GM19468 (cell line): ENCODE results near the gene SATB1.
"Not testable (repeated sequence)": the region's sequence is repeated elsewhere in the genome, so short reads cannot be mapped to it uniquely, and the experiment has no call there.

Source experiments
- ATAC-seq: cut with Tn5 transposase; IDR thresholded peaks from one replicate; pipeline ENCODE4 v1.9.1; 2021; ENCODE audit warnings: mild to moderate bottlenecking, moderate library complexity, moderate number of reproducible peaks; ENCODE audit not compliant: unreplicated experiment; ENCODE audit errors: extremely low read depth

Gene SATB1

DNA sequence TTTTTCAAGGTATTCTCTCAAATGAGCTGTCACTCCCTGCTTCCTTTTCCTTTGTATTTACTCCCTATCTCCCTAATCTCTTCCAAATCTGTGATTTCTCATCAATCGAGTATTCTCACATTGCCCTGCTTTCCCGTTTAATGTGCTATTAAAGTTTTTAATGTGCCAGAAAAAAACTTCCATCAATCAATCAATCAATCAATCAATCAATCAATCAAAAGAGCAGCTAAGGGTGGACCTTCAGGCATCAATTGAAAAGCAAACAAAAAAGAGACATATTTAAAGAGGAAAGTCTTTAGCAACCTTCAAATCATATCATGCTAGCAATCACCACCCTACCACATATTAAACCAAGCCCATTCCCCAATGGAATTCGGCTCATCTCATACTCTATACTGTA, 58.9 kb downstream of the SATB1 start:
- no peak for ATAC-seq

DNA sequence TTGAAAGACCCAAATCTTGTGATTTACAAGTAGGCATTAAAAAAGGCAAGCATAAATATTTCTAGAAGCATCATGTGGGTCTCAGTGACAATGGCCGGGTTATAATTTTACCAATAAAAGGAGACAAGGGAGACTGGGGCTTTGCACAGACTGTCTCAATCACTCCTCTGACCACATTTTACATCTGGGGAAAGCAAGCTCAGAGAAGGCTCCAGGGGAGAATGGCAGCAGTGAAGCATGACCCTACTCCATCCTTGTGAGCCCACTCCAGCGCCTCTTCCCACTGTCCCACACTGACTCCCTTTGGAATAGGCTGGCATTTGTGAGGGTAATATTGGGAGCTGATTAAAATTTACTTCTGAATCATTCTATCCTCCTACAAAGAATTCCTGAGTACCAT, 61.8 kb downstream of the SATB1 start:
- no peak for ATAC-seq

DNA sequence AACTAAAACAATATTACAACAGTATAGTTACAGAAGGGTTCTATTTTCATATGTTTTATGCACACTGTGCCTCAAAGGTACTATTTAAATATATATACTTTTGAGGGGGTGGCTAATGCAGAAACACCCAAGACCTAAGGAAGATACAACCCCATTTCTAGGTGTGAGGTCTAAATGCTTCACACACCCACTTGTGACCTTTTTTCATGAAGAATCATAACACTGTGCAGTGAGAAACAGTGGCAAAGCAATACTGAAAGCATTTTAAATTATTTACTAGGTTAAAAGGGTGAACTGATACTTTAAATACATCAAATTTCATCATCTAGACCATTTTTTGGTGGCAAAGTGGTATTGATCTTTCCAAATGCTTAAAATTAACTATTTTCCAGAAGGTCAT, 67.4 kb downstream of the SATB1 start:
- no peak for ATAC-seq

DNA sequence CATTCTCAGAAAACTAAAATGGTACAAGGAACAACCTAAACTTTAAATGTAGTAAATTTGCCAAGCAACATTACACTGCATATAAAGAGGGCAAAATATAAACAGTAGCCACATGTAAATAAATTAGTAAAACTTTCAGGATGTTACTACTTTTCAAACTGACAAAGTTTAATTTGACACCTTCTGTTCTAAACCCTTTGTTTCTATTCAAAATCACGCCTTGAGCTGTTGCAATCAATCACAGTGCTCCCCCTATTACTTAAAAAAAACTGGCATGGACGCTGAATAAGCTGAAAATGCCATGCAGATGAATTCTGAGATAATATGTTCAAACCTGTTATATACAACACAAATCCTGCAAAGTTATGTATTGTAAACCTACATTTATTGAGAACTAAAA, 69.3 kb downstream of the SATB1 start:
- no peak for ATAC-seq

DNA sequence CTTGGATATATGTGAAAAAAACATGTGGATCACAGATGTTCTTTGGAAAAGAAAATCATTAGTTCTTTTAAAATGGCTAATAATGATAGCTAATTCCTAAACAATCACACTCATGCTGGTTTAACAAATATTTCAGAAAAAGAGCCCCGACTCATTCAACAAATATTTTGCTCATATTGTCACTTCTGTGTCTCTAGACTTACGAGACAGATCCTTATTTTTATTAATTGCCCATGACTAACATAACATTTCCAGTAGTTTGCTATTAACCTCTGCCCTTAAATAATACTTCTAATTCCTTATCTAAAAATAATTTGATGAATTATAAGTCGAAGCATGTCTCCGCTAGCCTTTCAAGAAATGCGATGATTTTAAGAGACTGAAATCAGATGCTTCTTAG, 70.4 kb downstream of the SATB1 start:
- no peak for ATAC-seq

DNA sequence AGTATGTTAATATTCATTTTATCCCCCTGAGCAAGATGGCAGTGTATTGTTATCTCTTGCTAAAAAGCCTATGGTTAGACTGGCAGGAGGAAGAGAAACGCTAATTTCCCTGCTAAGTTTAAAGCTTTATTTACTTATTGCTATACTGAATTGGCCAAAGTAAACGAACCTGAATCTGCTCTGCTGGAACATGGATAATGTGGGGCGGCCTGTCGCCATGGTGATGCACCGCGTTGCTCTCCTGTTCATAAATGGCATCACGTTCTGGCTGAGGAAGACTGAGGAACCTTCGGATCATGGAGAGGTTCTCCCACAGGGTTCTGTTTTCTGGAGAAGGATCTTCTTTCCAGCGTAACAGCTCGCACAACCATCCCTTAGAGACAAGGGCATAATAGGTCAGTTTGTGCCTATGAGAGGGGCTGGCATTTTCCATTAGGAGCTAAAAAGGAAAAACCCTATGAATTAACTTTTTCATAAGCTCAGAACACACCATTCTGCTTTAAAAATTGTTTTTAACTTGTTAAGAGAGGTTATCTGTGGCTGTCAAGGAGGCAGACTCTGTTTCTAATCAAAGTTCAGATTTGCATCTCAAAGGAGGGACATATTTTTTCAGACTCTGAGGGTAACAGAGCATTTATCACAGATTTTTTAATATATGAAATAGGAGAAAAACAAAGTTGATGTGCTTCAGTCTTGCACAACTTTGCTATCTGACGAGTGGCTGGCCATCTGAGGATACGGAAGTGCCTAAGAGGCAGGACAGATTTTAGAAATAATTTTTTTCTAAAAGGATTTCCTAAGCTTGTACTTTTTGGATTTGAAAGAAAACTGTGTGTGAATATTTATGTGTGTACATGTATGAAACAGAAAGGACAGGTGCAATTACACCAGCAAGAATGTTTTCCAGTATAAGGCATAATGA, 73.1 kb downstream of the SATB1 start:
- ATAC-seq = no peak

DNA sequence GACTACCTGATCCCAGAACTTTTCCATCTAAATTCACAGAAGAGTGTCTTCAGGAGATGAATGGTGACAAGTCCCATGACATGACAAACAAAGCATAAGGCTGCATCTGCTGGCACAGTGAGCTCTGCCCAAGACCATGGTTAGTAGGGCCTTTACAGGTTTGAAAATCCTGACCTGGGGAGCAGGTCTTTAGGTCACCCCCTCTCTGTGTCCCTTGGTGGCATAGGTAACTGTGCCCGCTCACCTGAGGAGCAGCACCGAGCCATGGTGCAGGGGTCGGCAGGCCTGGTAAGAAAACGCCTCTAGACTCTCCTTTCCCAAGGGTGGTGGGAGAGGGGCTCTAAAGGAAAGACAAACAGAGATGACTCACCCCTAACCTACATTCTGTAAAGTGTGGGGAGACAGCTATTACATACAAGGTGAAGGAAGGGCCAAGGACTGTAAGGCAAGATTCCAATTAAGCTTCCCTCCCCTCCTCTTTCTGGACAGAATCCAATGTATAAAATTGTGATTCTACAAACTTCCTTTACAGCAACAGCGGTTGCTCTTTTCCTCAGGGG, 74.0 kb downstream of the SATB1 start:
- no peak for ATAC-seq

DNA sequence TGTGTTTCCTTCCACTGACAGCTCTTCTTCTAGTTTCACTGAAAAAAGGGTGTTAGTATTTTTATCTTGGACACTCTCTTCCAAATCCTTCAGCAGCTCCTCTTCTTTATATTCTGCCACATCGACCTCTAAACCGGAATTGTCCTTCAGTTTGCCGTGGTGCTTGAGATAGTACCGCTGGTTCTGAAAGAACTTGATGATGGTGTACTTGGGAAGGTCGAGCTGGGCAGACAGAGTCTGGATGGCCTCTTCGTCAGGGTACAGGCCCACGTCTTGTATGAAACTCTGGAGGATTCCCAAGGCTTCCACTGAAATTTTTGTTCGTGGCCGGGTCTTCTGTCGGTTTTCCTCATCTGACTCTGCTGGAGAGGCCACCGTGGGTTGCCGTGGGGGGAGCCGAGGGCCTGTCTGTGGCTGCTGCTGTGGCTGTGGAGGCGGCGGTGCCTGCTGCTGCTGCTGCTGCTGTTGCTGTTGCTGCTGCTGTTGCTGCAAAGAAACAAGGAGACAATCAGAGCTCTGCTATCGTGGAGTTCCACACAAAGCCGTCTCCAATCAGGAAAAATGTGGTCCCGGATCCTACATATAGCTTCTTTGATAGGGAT, 75.8 kb downstream of the SATB1 start:
- ATAC-seq = no peak

DNA sequence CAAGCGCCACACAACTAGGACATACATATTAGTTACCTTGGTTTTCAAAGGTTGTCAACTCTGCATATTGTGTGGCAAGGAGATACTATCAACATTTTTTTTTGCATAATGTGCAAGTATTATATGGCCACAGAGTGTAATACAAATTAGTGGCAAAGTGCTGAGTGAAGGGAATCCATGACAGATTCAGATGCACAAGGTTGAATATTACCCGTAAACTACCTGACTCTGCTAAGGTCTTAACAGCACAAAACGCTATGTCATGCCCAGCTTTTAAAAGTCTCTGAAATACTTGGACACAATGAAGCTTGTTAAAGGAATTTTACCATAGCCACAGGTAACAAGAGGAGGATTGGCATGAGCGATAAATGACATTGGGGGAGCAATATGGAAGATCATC, 79.0 kb downstream of the SATB1 start:
- ATAC-seq = no peak

DNA sequence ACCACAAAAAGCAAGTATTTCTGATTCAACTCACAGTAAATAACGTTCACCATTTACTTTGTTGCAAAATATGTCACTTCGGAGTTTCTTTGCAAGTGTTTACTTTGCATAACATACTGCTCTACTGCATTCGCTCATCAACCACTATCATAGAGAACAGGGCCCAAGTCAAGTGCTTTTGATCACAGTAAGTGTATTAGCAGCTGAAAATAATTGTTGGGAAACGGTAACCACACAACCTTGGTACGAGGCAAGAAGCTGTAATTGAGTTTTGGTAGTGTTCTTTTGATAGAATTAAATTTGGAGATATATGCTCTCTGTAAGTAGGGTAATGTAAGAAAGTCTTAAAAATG, 80.1 kb downstream of the SATB1 start:
- no peak for ATAC-seq

DNA sequence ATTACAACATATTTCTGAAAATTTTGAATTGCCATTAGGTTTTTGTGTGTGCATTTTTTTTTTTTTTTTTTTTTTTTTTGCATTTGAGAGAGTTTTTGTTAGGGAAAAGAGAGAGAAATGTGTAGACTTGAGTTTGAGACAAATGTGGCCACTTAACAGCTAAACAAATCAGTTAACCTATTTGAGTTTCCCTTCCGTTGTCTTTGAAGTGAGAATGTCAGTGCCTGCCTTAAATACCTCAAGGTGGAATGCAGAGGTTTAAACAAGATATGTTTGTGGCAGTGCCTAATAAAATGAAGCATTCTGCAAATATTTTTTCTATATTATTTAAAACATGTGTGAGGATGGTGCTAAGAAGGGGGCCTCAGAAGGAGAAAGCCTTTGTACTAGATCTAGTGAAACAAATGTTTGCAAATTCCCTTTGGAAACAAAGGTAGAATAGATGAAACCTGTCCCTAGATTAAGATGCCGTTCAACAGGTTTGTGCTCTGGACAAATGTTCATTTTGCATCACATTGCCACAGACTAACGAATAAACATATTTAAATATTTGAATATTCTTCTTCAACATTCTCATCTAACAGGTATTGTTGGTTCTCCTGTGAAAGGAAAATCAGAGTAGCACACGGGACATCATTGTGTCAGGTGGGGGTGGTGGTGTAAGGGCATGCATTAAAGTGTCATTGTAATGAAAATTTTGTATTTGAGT, 80.7 kb downstream of the SATB1 start:
- no peak for ATAC-seq

DNA sequence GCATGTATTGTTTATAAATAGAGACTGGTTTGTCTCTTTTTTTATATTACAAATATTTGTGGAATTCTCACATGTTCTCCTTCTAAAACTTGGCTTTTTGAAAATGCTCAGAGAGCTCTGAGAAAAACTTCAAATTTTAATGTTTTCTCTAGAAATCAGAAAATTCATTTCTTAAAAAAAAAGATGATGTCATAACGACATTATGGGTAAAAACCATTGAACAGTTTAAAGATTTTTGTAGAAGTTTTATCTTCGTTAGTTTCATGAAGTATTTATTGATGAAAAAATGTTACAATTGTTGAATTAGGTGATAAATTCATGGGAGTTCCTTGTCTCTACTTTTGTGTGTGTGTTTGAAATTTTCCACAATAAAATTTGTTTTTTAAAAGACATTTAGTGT, 81.3 kb downstream of the SATB1 start:
- no peak for ATAC-seq

DNA sequence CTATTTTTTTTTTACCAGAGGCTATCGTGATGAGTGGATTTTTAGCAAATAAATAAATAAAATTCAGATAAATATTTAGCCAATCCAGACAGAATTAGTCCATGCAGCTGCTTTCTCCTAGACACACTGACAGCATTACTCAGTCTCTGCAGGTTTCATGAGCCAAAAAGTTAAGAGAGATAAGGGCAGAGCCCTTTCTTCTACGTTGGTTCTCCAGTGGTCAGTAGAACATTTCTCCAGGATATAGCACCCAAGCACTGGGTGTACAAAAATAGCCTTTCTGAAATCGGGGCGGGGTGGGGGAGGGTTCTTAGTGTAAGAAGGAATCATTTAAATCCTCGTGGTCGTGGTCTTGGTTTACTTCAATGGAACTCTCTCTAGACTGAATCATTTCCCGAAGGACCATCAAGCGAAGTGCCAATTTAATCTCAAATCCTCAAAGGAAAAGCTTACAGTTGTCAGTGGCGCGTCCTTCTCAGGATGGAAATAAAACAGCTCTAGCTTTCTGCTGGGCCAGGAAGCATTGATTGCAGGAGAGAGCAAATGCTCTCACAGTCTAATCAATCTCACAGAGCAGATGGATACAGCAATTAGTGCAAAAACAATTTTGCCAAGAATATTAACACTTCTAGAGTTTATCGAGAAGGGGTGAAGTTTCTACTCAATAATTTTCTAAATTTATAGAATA, 86.2 kb downstream of the SATB1 start:
- ATAC-seq = no peak

DNA sequence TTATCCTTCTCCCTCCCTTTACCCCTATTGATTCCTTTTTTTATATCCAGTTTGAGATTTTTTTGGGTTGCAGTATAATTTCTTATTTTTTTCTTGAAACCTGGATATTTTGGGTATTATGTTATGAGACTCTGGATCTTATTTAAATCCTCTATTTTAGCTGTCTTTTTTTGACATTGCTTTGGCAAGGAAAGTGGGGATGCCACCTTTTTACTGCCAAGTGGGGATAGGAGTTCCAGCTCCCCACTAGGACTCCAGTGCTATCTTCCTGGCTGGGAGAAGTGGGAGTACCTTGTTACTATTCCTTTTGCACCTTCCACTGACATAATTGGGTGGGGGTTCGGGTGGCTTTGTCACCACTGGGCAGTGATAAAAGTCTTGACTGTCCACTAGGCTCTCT, 87.9 kb downstream of the SATB1 start:
- no peak for ATAC-seq

DNA sequence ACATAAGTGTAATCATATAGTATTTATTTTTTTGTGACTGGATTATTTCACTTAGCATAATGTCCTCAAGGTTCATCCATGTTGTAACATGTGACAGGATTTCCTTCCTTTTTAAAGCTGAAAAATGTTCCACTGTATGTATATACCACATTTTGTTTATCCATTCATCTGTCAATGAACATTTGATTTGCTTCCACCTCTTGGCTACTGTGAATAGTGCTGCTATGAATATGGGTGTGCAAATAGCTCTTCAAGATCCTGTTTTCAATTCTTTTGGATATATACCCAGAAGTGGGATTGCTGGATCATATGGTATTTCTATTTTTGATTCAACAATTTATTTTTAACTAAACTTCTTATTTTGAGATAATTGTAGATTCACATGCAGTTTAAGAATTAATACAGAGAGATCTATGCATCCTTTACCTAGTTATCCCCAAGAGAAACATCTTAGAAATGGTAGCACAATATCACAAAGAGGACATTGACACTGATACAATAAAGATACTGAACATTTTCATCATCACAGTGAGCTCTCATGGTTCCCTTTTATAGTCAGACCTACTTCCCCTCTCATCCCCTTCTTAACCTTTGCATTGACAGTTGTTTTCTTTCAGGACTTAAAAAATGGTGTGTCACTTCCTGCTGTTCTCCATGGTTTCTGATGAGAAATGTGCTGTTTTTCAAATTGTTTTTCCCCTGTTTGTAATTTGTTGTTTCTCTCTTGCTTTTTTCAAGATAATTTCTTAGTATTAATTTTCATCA, 90.1 kb downstream of the SATB1 start:
- ATAC-seq = no peak

DNA sequence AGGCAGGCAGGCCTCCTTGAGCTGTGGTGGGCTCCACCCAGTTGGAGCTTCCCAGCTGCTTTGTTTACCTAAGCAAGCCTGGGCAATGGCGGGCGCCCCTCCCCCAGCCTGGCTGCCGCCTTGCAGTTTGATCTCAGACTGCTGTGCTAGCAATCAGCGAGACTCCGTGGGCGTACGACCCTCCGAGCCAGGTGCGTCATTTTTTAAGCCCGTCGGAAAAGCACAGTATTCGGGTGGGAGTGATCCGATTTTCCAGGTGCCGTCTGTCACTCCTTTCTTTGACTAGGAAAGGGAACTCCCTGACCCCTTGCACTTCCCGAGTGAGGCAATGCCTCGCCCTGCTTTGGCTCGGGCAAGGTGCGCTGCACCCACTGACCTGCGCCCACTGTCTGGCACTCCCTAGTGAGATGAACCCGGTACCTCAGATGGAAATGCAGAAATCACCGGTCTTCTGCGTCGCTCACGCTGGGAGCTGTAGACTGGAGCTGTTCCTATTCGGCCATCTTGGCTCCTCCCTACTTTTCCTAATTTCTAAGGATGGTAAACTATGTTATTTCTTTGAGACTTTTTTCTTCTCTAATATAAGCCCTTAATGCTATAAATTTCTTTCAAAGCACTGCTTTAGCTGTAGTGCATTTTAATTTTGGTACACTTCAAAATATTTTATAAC, 94.2 kb downstream of the SATB1 start:
- not testable (repeated sequence) for ATAC-seq

DNA sequence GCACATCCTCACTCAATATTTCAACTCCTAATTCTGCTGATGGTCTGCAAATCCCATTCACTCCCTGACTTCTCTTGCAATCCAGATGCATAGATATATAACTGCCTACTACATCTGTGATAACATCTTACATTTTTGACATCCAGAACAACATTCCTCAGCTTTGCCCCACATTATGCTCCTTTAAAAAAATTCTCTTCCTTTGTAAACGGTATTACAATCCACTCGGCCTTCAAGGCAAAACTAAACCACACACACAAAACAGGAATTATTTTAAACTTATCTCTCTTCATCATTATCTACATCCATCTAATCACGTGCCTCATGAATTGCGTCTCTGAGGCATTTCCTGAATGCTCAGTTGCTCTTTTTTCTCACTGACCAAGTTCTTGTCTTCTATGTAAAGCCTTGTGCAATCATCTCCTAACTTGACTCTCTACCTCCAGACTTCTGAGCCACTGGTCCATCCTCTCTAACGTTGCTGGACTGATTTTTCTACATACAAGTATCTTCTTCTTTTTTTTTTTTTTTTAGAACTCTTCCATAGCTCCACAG, 117.0 kb downstream of the SATB1 start:
- ATAC-seq = no peak

DNA sequence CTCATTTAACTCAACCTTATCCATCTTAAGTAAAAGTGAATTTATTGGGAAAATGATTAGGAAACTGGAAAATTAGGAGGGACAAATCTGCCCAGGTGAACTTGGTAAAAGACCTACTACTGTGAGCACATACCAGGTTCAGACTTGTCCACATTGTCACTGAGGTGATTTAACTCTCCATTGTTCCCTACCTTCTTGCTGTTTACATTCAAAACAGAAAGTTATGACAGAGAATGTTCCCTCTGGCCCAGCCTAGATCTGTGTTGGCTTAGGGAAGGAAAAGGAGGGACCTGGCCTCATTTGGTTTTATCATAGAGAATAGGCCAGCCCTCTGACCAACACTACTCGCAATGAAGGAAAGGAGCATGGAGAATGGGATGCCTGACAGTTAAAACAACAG, 117.6 kb downstream of the SATB1 start:
- ATAC-seq = no peak

DNA sequence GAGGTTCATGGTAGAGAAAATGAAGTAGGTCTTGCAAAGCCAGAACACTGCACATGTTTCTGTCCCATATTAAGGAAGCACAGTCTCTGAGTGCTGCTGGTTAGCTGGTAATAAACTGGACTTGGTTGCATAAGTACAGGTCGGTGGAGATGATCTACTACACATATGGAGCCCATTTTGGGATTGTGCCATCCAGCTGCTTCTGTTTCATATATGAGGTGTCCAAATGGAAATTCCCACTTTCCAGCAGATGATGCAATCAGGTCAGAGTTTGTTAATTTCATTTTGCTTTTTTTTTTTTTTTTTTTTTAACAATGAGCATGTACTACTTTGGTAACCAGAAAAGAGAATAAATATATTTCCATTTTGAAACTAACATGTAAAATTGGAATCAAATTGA, 122.6 kb downstream of the SATB1 start:
- ATAC-seq = no peak
